Activated CD4-positive, alpha-beta T cell treated with anti-CD3 and anti-CD28 coated beads for 4 hours (primary cell): ENCODE data around the gene LRRC18.

Experiments
- DNase-seq, 2 donors: peaks; one replicate each; pipeline ENCODE4 v3.0.0-alpha.2; 2020

LRRC18 gene

GRCh38 chr10:48878091-48878490 is 61.5 kb downstream of the LRRC18 start:
- no peak for DNase-seq

- no peak for DNase-seq
Observed at GRCh38 chr10:48872234-48872633, 67.4 kb downstream of the LRRC18 start.
